Ureter (tissue), 1 donor: ENCODE results near the gene HMGCS1. TPM values are rescaled to one million over a fixed set of nuclear protein-coding genes. Genes with fewer than 3 reads are reported as not detected.
"Not testable (repeated sequence)": the region's sequence is repeated elsewhere in the genome, so short reads cannot be mapped to it uniquely, and the experiment has no call there.

Source experiments
- DNase-seq: peaks from one replicate; pipeline ENCODE4 v3.0.0-alpha.2; 2020; ENCODE audit warnings: low spot score
- total RNA-seq: library from RNA; stranded (reverse); gene quantifications from one replicate; pipeline ENCODE4 v1.2.4, GENCODE V29; 2023
- donor health status: DM: yes; HTN: yes; CAD: no.

Gene HMGCS1
- total RNA-seq, 1 donor from 2014 or later: 131 TPM

GRCh38 chr5:43274435-43275114 is 38.6 kb downstream of the HMGCS1 start:
- DNase-seq: no peak

DNA sequence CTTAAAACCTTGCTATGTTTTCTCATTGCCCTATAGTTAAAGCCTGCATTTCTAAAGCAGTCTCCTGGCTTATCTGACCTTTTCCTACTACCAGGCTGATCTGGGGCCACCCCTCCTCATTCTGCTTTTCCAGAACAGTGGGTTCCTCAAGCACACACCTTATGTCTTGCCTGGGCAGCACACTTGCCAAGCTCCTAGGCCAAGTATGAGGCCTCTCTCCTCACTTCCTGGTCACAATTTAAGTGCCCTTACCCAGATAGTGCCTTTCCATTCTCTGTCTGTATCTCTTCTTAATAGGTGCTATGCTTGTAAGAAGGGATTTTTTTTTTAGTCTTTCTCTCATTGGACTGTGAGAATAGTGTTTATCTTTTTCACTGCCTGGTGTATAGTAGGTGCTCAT is 39.7 kb downstream of the HMGCS1 start:
- no peak for DNase-seq

DNA sequence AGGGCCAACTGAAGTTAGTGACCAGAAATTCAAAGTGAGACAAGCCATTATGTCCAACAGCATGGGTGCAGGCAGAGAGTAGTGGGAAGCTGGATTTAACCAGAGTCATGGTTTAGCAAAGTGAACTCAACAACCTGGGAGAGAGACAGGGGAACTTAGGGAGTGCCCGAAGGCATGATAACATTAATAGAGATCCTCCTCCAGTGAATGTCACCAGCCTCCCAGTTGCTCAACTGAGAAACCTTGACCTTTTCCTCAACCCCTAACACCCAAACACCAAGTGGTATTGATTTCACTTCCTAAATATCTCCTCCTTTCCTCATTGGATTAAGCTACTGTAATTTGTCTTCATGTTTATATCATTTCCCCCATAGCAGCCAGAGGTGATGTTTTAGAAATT is 42.6 kb downstream of the HMGCS1 start:
- DNase-seq: no peak

GRCh38 chr5:43268188-43268820 is 44.9 kb downstream of the HMGCS1 start:
- DNase-seq: no peak

GRCh38 chr5:43262269-43262668 is 50.9 kb downstream of the HMGCS1 start:
- DNase-seq: not testable (repeated sequence)

- DNase-seq: no peak
Measured at GRCh38 chr5:43258116-43258515, 55.1 kb downstream of the HMGCS1 start.

DNA sequence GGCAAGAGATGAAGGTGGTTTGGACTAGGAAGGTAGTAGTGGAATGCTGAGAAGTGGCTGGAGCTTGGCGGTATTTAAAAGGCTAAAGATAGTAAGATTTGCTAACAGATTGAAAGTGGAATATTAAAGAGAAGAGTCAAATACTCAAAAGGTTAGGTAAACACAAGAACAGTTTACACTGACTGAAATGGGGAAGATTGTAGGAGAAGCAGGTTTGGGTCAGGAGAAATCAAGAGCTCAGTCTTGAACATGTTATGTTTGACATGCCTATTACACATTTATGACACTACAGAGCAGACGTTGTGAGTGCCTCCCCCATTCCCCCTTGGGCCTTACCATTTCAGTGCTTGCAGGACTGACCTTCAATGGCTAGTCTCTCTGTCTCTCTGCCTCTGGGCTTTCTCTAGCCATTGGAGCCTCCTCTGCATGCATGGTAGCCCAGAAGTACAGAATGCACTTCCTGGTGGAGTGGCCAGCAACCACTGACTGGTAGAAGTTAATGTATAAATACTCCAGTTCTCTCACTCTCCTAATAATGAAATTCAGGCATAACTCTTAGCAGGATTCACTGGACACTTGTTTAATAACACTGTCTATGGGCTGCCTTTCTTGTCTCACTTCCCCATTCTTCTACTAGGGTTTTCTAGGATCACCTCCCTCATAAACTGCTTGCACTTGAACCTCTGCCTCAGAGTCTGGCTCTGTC is 56.8 kb downstream of the HMGCS1 start:
- no peak for DNase-seq

DNA sequence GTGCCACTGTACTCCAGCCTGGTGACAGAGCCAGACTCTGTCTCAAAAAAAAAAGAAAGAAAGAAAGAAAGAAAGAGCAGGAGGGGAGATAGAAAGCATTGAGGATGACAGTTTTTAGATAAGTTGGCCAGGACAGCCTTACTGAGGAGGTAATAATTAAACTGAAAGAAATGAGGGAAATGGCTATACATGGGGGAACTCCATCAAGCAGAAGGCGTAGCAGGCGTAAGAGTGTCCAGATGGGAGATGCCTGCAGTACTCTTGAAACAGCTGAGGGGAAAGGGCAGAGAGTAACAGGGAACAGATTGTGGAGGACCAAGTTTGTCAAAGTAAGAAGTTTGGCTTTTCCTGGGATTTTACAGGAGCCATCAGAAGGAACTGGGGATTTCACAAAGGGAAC is 57.5 kb downstream of the HMGCS1 start:
- no peak for DNase-seq

- no peak for DNase-seq
Measured at GRCh38 chr5:43251754-43252153, 61.5 kb downstream of the HMGCS1 start.

DNA sequence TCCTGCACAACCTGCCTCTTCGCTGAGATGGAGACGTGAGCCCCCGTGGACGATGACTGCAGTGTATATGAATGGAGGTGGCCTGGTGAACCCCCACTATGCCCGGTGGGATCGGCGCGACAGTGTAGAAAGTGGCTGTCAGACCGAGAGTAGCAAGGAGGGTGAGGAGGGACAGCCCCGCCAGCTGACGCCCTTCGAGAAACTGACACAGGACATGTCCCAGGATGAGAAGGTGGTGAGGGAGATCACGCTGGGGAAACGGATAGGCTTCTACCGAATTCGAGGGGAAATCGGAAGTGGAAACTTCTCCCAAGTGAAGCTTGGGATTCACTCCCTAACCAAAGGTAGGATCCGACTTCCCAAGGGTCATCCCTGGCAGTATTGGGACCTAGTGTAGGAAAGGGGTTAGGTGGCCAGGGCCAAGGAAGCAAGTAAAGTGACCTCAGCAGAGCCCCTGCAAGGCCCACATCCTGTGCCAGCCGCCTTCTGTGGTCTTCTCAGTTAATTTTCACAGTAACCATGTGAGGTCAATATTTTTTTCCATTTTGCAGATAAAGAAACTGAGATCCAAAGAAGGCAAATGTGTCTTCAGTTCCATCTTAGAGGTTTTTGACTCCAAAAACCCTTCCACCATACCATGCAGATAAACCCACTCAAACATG is 67.4 kb downstream of the HMGCS1 start:
- DNase-seq: no peak

GRCh38 chr5:43244823-43245565 is 68.2 kb downstream of the HMGCS1 start:
- DNase-seq: no peak

- DNase-seq: no peak
Measured at GRCh38 chr5:43243270-43243669, 69.9 kb downstream of the HMGCS1 start.

DNA sequence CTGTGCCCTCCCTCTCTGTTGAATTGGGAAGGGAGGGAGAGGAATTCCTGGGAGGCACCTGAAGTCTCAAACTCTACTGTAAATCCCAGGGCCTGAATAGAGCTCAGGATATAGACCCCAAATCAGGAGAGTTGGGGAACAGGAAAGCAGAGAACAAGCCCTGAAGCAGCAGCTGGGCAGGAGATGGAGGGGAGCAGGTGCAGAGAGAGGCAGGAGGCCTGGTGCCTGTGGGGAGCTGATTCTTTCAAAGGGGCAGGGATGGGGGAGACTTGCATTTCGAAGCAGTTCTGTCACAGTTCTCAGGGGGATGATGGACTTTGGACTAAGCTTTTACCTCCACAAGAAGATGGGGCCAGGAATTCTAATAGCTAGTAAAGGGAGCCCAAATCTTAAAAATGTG is 71.0 kb downstream of the HMGCS1 start:
- no peak for DNase-seq

Other genes starting within 250 kb of the HMGCS1 start
- 36.7 TPM for gene ZNF131, start 192.5 kb downstream of the HMGCS1 start, total RNA-seq
- gene NIM1K, start 121.2 kb downstream of the HMGCS1 start, total RNA-seq: 1.8 TPM
- gene CCL28, start 99.0 kb upstream of the HMGCS1 start, total RNA-seq: 7.6 TPM
- 17.5 TPM for gene TMEM267, start 170.5 kb upstream of the HMGCS1 start, total RNA-seq
- gene C5orf34, start 201.7 kb upstream of the HMGCS1 start, total RNA-seq: 3.2 TPM
- gene PAIP1, start 243.7 kb upstream of the HMGCS1 start, total RNA-seq: 77.5 TPM